ENCODE measurements around the gene CSNK1E. TPM values are rescaled to one million over a fixed set of nuclear protein-coding genes. Genes with fewer than 3 reads are reported as not detected.

CSNK1E gene
- total RNA-seq, 1 experiment from 2014 or later = 196 TPM

DNA sequence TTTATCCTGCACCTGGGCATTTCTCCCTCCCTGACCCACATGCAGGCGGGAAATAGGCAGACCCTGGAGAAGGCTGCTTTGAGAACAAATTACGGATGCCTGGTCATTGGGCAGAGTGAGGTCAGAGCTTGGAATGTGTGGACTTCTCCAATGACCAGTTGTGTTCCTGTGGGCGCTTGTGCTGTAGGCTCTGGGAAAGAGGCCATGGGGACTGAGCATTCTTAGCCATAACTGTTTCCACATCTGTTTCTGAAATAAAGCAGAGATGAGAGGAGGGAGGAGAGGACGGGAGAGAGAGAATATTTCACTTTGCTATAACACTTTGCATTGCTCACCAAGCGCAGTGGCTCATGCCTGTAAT is 33.2 kb downstream of the CSNK1E start:
- CTCF ChIA-PET = no interaction called here
- POLR2A ChIA-PET (ENCODE audit: low non-redundant PET) = no interaction called here

DNA sequence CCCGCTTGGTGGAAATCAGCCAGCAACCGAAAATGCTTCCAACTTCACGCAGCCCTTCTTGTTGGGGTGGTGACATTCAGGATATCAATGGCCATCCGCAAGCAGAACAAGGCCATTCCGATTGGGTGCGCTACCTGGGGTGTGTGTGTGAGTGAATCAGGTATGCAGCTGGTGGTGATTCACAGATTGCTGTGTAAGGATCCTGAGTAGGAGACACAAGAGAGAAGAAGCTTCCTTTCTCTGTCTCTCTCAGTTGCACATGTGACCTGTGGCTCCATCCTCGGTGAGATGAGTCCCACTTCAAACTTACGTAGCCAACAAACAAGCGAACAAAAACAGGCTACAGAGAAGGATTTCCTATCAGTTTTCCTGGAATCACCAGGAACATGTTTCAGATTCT is 34.8 kb downstream of the CSNK1E start:
- H3K9me3 ChIP-seq (ENCODE audit: low read depth, low read length, poor library complexity, severe bottlenecking) = no peaks in the 10 kb centered on the region
- POLR2A ChIA-PET (ENCODE audit: low non-redundant PET) = no interaction called here
- intact Hi-C loops (cut with micrococcal nuclease; ENCODE audit: unreplicated experiment) = no loop called here

More for the DNA sequence above, 33.2 kb downstream of the CSNK1E start:
- no TSS peak for BruUV-seq (replicated peaks)
- Histone ChIP-seq H3K4me3 (ENCODE audit: low read depth, low read length, poor library complexity, severe bottlenecking) (no peak overlapping the region), H3K36me3 (ENCODE audit: insufficient read depth, low read length, poor library complexity, severe bottlenecking) (peaks cover 4% of the 10 kb centered on the region), H3K27me3 (replicated peaks; ENCODE audit: insufficient read depth, low read depth, low read length, poor library complexity) (no peaks in the 10 kb centered on the region), H3K27ac (ENCODE audit: low read depth, low read length, poor library complexity, severe bottlenecking) (no peak overlapping the region), H3K9me3 (ENCODE audit: low read depth, low read length, poor library complexity, severe bottlenecking) (no peaks in the 10 kb centered on the region), H3K4me1 (ENCODE audit: insufficient read depth, low read length, poor library complexity, severe bottlenecking) (no peaks in the 10 kb centered on the region)
- DNase-seq (ENCODE audit: low spot score) = no peak
- intact Hi-C loops (cut with micrococcal nuclease; ENCODE audit: unreplicated experiment) = no loop called here
- TF ChIP-seq, protein P1, sequence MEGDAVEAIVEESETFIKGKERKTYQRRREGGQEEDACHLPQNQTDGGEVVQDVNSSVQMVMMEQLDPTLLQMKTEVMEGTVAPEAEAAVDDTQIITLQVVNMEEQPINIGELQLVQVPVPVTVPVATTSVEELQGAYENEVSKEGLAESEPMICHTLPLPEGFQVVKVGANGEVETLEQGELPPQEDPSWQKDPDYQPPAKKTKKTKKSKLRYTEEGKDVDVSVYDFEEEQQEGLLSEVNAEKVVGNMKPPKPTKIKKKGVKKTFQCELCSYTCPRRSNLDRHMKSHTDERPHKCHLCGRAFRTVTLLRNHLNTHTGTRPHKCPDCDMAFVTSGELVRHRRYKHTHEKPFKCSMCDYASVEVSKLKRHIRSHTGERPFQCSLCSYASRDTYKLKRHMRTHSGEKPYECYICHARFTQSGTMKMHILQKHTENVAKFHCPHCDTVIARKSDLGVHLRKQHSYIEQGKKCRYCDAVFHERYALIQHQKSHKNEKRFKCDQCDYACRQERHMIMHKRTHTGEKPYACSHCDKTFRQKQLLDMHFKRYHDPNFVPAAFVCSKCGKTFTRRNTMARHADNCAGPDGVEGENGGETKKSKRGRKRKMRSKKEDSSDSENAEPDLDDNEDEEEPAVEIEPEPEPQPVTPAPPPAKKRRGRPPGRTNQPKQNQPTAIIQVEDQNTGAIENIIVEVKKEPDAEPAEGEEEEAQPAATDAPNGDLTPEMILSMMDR (conservative IDR thresholded peaks at IDR 0.05; ENCODE audit: low read depth, low read length) = no peak
- no peak for TF ChIP-seq EZH2 (IDR thresholded peaks at IDR 0.05; ENCODE audit: borderline replicate concordance, low read depth, low read length, poor library complexity, severe bottlenecking)

DNA sequence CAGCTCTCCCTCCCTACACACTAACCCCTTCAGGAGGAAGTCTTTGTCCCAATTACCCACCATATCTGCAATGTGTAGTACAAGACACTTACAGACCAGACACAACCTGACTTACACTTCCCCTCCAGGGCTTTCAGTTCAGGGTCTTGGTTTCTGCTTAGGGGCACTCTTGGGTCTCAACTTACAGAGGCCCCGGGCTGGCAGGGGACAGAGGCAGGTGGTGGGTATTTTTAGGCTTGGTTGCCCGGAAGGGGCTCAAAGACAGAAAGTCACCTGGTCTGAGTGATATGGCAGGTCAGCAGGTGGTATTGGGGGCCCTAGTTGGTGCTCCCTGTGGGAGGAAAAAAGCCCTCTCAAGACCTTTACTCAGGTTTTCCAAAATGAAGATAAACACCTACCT is 41.1 kb downstream of the CSNK1E start:
- Histone ChIP-seq H3K27me3 (replicated peaks; ENCODE audit: insufficient read depth, low read depth, low read length, poor library complexity) (no peaks in the 10 kb centered on the region), H3K27ac (ENCODE audit: low read depth, low read length, poor library complexity, severe bottlenecking) (no peak overlapping the region), H3K4me1 (ENCODE audit: insufficient read depth, low read length, poor library complexity, severe bottlenecking) (peaks cover 8% of the 10 kb centered on the region), H3K9me3 (ENCODE audit: low read depth, low read length, poor library complexity, severe bottlenecking) (no peaks in the 10 kb centered on the region), H3K36me3 (ENCODE audit: insufficient read depth, low read length, poor library complexity, severe bottlenecking) (no peaks in the 10 kb centered on the region), H3K4me3 (ENCODE audit: low read depth, low read length, poor library complexity, severe bottlenecking) (no peak overlapping the region)
- TF ChIP-seq, protein P1 (conservative IDR thresholded peaks at IDR 0.05; ENCODE audit: low read depth, low read length) = no peak
- no peak for TF ChIP-seq EZH2 (IDR thresholded peaks at IDR 0.05; ENCODE audit: borderline replicate concordance, low read depth, low read length, poor library complexity, severe bottlenecking)
- BruUV-seq (replicated peaks) = no TSS peak
- CTCF ChIA-PET = no interaction called here
- no peak for DNase-seq (ENCODE audit: low spot score)
- POLR2A ChIA-PET (ENCODE audit: low non-redundant PET) = no interaction called here
- intact Hi-C loops (cut with micrococcal nuclease; ENCODE audit: unreplicated experiment) = no loop called here

More for the DNA sequence above, 34.8 kb downstream of the CSNK1E start:
- DNase-seq (ENCODE audit: low spot score) = no peak
- H3K4me3 ChIP-seq (ENCODE audit: low read depth, low read length, poor library complexity, severe bottlenecking) = no peak overlapping the region
- no peaks in the 10 kb centered on the region for H3K27me3 ChIP-seq (replicated peaks; ENCODE audit: insufficient read depth, low read depth, low read length, poor library complexity)
- no TSS peak for BruUV-seq (replicated peaks)
- no peaks in the 10 kb centered on the region for H3K36me3 ChIP-seq (ENCODE audit: insufficient read depth, low read length, poor library complexity, severe bottlenecking)
- CTCF ChIA-PET = no interaction called here
- TF ChIP-seq, protein P1 (conservative IDR thresholded peaks at IDR 0.05; ENCODE audit: low read depth, low read length) = no peak
- no peak for TF ChIP-seq EZH2 (IDR thresholded peaks at IDR 0.05; ENCODE audit: borderline replicate concordance, low read depth, low read length, poor library complexity, severe bottlenecking)
- no peaks in the 10 kb centered on the region for H3K4me1 ChIP-seq (ENCODE audit: insufficient read depth, low read length, poor library complexity, severe bottlenecking)
- no peak overlapping the region for H3K27ac ChIP-seq (ENCODE audit: low read depth, low read length, poor library complexity, severe bottlenecking)
